GM12801 (cell line): ENCODE measurements around the gene CDKL1.

Experiments
- TF ChIP-seq, protein P1 (sequence below): IDR thresholded peaks from one replicate; pipeline ENCODE4 v1.5.1; 2011; ENCODE audit warnings: control low read depth; ENCODE audit not compliant: insufficient read length; ENCODE audit errors: extremely low read depth

The CDKL1 gene

DNA sequence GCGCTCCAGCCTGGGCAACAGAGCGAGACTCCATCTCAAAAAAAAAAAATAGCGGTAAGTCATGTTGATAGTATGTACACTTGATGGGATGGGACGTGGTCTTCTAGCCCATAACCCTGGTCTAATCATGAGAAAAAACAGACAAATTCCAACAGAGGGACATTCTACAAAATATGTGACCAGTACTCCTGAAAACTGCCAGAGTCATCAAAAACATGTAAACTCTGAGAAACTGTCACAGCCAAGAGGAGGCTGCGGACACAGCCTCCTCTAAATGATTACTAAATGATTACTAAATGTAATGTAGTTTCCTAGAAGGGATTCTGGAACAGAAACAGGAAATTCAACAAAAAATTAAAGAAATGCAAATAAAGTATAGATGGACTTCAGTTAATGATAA is 20.9 kb downstream of the CDKL1 start:
- TF ChIP-seq, protein P1, sequence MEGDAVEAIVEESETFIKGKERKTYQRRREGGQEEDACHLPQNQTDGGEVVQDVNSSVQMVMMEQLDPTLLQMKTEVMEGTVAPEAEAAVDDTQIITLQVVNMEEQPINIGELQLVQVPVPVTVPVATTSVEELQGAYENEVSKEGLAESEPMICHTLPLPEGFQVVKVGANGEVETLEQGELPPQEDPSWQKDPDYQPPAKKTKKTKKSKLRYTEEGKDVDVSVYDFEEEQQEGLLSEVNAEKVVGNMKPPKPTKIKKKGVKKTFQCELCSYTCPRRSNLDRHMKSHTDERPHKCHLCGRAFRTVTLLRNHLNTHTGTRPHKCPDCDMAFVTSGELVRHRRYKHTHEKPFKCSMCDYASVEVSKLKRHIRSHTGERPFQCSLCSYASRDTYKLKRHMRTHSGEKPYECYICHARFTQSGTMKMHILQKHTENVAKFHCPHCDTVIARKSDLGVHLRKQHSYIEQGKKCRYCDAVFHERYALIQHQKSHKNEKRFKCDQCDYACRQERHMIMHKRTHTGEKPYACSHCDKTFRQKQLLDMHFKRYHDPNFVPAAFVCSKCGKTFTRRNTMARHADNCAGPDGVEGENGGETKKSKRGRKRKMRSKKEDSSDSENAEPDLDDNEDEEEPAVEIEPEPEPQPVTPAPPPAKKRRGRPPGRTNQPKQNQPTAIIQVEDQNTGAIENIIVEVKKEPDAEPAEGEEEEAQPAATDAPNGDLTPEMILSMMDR = no peak

DNA sequence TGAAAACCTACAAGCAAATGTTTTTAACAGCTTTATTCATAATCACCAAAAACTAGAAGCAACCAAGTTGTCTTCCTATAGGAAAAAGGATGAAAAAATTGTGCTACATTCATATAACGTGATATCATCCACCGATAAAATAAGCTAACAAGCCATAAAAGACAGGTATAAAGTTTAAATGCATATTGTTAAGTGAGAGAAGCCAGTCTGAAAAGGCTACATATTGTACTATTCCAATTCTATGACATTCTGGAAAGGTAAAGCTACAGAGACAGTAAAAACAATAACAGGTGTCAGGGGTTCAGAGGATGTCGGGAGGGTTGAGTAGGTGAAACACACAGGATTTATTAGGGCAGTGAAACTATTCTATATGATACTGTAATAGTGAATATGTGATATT is 22.7 kb downstream of the CDKL1 start:
- TF ChIP-seq, protein P1 = no peak

DNA sequence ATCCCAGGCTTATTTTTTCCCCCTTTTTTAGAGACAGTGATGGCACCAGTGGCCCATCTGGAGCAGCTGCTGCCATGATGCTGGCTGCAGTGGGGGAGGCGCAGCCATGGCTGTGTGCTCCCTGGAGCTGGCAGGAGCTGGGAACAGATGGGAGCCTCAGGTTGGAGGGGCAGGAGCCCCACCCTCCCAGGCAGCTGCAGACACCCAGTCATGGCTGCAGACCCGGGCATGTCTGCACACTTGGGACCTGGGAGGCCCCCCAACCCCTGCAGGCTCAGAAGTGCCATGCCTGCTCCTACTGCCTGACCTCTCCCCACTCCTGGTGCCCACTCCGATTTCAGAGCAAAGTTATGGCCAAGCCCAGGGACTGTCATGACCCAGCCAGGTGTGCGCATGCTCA is 25.1 kb downstream of the CDKL1 start:
- TF ChIP-seq, protein P1 = no peak

DNA sequence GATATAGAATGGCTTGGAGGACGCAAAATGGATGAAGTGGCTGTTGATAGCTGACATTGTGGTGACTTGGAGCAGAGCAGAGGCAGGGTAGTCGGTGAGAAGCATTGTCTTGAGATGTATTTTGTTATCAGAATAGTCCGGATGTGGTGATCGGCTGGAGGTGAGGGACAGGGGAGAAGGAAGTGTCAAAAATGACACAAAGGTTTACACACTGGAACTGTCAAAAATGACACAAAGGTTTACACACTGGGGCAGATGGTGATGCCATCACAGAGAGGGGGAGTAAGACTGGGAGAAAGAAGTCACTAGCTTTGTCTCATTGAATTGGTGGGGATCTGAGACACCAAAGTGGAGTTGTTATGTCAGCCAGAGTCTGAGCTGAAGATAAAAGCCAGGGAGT is 30.1 kb downstream of the CDKL1 start:
- TF ChIP-seq, protein P1 = no peak

DNA sequence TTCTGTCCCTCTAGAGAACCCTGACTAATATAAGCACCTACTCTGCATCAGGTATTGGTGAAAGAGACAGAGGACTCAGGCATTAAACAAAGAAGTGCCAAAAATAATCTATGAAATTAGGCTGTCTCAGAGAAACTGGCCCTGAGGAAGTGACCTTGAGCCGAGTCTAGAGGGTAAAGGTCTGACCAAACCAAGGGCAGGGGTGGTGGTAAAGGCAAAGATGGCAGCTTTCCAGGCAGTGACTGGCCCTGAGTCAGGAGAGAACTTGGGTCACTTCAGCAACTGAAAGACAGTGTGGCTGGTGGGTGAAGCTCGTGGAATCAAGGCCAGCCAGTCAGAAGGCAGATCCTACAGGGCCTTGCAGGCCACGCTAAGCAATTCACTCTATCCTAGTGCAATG is 30.6 kb downstream of the CDKL1 start:
- TF ChIP-seq, protein P1 = no peak

DNA sequence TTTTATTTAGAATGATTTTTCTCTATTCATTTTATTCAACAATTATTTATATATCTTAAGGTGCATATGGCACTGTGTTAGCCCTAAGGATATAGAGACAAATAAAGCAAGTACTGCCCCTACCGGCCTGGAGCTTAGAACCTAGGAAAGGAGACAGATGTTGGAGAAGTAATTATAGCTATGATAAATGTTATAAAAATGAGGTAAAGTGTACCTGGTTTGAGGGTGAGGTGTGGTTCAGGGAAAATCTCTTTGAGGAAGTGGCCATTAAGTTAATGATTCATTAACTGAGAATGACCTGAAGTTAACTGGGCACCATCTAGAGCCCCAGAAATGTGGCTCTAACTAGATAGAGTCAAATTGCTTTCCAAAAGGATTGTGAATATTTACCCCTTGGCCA is 31.9 kb downstream of the CDKL1 start:
- TF ChIP-seq, protein P1 = no peak

DNA sequence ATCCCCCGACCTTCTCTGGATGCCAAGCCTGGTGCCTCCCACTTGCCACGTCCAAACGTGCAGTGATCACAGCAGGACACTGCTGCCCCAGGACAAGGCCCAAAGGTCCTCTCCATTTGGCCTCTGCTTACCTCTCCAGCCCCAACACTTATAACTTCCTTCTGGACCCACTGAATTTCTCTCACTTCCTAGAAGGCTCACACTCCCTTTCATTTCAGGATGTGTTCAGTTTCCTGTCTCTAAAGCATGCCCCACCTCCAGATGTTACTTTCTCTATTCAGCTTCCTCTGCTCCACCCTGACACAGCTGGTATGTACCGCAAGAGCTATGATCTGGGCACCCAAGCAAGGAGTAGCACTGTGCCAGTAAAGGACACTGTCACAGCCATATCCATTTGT is 33.0 kb downstream of the CDKL1 start:
- TF ChIP-seq, protein P1 = no peak
